ENCODE measurements around the gene ADAM12.

The ADAM12 gene

GRCh38 chr10:126245501-126245900, 142.8 kb downstream of the ADAM12 start:
- Histone ChIP-seq H3K4me3 (ENCODE audit: low read depth, low read length) (no peak overlapping the region), H3K9me3 (ENCODE audit: control insufficient read depth, insufficient read depth, low read depth, low read length) (no peaks in the 10 kb centered on the region), H3K36me3 (ENCODE audit: control insufficient read depth in 2 of 2, insufficient read depth in 1 of 2, low read length in 2 of 2) (no peaks in the 10 kb centered on the region), H3K4me1 (ENCODE audit: control insufficient read depth, insufficient read depth, low read length) (peaks cover 33% of the 10 kb centered on the region), H3K27ac (ENCODE audit: extremely low read depth, low read depth, low read length) (no peak overlapping the region)
- POLR2A ChIA-PET = no interaction called here
- CTCF ChIA-PET = no interaction called here
- TF ChIP-seq ZNF211 (tag by site-specific recombination; IDR thresholded peaks at IDR 0.05; ENCODE audit: low read depth) = no peak
- TF ChIP-seq ZNF221 (tag by site-specific recombination; IDR thresholded peaks at IDR 0.05; ENCODE audit: borderline replicate concordance) = no peak
- TF ChIP-seq ZNF692 (tag by site-specific recombination; IDR thresholded peaks at IDR 0.05) = no peak
- no peak for TF ChIP-seq ZNF785 (tag by site-specific recombination; IDR thresholded peaks at IDR 0.05)
- no peak for TF ChIP-seq BCL11B (tag by site-specific recombination; IDR thresholded peaks at IDR 0.05; ENCODE audit: low read depth)
- TF ChIP-seq ZNF585B (tag by site-specific recombination; IDR thresholded peaks at IDR 0.05) = no peak
- TF ChIP-seq ZNF202 (tag by site-specific recombination; IDR thresholded peaks at IDR 0.05; ENCODE audit: borderline replicate concordance) = no peak
- TF ChIP-seq ZNF398 (tag by site-specific recombination; IDR thresholded peaks at IDR 0.05) = no peak

GRCh38 chr10:126243971-126244370, 144.3 kb downstream of the ADAM12 start:
- POLR2A ChIA-PET = no interaction called here
- H3K4me3 ChIP-seq (ENCODE audit: low read depth, low read length) = no peak overlapping the region

More at GRCh38 chr10:126243971-126244370, 144.3 kb downstream of the ADAM12 start:
- Histone ChIP-seq H3K36me3 (ENCODE audit: control insufficient read depth in 2 of 2, insufficient read depth in 1 of 2, low read length in 2 of 2) (no peaks in the 10 kb centered on the region), H3K4me1 (ENCODE audit: control insufficient read depth, insufficient read depth, low read length) (peaks cover 22% of the 10 kb centered on the region), H3K27ac (ENCODE audit: extremely low read depth, low read depth, low read length) (no peak overlapping the region), H3K9me3 (ENCODE audit: control insufficient read depth, insufficient read depth, low read depth, low read length) (no peaks in the 10 kb centered on the region)
- CTCF ChIA-PET = no interaction called here
- no peak for TF ChIP-seq ZNF560 (tag by site-specific recombination; IDR thresholded peaks at IDR 0.05; ENCODE audit: borderline replicate concordance)
- no peak for TF ChIP-seq PRDM1 (tag by site-specific recombination; IDR thresholded peaks at IDR 0.05)
- TF ChIP-seq TCF7L2 (IDR thresholded peaks at IDR 0.05; ENCODE audit: borderline replicate concordance, low read depth, low read length) = no peak
- no peak for TF ChIP-seq ZNF513 (tag by site-specific recombination; IDR thresholded peaks at IDR 0.05)
- TF ChIP-seq ZNF785 (tag by site-specific recombination; IDR thresholded peaks at IDR 0.05) = no peak
- TF ChIP-seq PRDM2 (tag by site-specific recombination; IDR thresholded peaks at IDR 0.05; ENCODE audit: borderline replicate concordance) = no peak
- no peak for TF ChIP-seq ZNF600 (tag by site-specific recombination; IDR thresholded peaks at IDR 0.05)
